Endothelial cell of umbilical vein (primary cell): ENCODE measurements around the gene TUBB3.

Experiments used
- CTCF ChIP-seq, 2 donors: IDR thresholded peaks; 1 replicate in 1 of 2; 2 replicates in 1 of 2; pipeline ENCODE4 v1.5.1; 2011; ENCODE audit warnings: low read length in 2 of 2, mild to moderate bottlenecking in 2 of 2, moderate library complexity in 2 of 2, control low read depth in 1 of 2, inconsistent platforms in 1 of 2, low read depth in 1 of 2; ENCODE audit not compliant: insufficient read depth in 1 of 2; ENCODE audit errors: extremely low read depth in 1 of 2
- EZH2 ChIP-seq: IDR thresholded peaks from 2 replicates; pipeline ENCODE4 v1.6.1; 2012; ENCODE audit warnings: borderline replicate concordance, low read depth, mild to moderate bottlenecking, moderate library complexity, low read length, inconsistent platforms; ENCODE audit not compliant: severe bottlenecking
- JUN ChIP-seq: IDR thresholded peaks from 2 replicates; pipeline ENCODE4 v1.6.1; 2011; ENCODE audit warnings: borderline replicate concordance, low read depth; ENCODE audit not compliant: insufficient read length, insufficient read depth

GRCh38 chr16:89962754-89963498 lies 39.8 kb downstream of the TUBB3 start:
- TF ChIP-seq CTCF (IDR thresholded peaks at IDR 0.05; ENCODE audit: extremely low read depth in 1 of 2, insufficient read depth in 1 of 2, low read depth in 1 of 2, low read length in 2 of 2), result no peak
- no peak for TF ChIP-seq EZH2
- TF ChIP-seq JUN, result no peak
